ENCODE data around the gene PHLDB2.

DNA sequence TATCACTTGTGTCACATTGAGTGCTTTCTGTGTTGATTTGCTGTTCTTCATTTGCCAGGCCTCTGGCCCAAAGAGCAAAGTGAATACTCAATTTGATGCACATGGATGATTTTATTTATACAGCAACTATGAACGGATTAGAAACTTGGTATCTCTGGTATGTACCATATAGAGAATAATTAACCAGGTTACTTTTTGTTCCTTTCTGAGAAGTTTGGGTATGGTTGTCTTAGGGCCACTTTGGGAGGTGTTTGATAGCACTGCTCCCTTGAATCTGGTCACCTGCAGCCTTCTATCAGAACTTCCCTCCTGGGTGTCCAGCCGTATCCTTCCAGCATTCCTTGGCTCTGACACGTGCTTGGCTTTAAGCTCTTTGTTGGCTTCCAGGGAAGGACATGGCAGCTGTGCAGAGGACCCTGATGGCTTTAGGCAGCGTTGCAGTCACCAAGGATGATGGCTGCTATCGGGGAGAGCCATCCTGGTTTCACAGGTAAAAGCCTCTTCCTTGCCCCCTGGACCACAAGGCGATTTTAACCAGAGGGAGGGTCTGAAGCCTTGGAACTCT is 152.4 kb downstream of the PHLDB2 start:
- TF ChIP-seq, protein P1, sequence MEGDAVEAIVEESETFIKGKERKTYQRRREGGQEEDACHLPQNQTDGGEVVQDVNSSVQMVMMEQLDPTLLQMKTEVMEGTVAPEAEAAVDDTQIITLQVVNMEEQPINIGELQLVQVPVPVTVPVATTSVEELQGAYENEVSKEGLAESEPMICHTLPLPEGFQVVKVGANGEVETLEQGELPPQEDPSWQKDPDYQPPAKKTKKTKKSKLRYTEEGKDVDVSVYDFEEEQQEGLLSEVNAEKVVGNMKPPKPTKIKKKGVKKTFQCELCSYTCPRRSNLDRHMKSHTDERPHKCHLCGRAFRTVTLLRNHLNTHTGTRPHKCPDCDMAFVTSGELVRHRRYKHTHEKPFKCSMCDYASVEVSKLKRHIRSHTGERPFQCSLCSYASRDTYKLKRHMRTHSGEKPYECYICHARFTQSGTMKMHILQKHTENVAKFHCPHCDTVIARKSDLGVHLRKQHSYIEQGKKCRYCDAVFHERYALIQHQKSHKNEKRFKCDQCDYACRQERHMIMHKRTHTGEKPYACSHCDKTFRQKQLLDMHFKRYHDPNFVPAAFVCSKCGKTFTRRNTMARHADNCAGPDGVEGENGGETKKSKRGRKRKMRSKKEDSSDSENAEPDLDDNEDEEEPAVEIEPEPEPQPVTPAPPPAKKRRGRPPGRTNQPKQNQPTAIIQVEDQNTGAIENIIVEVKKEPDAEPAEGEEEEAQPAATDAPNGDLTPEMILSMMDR (IDR thresholded peaks at IDR 0.05 in 2 of 3, conservative IDR thresholded peaks at IDR 0.05 in 1 of 3; ENCODE audit: borderline replicate concordance in 1 of 3, insufficient read depth in 1 of 3, low read depth in 2 of 3, low read length in 2 of 3): no peak
- TF ChIP-seq CEBPB (IDR thresholded peaks at IDR 0.05; ENCODE audit: low read depth): no peak
- TF ChIP-seq EZH2phosphoT487 (IDR thresholded peaks at IDR 0.05; ENCODE audit: borderline replicate concordance): no peak
- TF ChIP-seq ZNF274 (IDR thresholded peaks at IDR 0.05; ENCODE audit: low read depth, low read length): no peak
